Measurements from ENCODE around the gene DIS3L2.

DIS3L2 gene

DNA sequence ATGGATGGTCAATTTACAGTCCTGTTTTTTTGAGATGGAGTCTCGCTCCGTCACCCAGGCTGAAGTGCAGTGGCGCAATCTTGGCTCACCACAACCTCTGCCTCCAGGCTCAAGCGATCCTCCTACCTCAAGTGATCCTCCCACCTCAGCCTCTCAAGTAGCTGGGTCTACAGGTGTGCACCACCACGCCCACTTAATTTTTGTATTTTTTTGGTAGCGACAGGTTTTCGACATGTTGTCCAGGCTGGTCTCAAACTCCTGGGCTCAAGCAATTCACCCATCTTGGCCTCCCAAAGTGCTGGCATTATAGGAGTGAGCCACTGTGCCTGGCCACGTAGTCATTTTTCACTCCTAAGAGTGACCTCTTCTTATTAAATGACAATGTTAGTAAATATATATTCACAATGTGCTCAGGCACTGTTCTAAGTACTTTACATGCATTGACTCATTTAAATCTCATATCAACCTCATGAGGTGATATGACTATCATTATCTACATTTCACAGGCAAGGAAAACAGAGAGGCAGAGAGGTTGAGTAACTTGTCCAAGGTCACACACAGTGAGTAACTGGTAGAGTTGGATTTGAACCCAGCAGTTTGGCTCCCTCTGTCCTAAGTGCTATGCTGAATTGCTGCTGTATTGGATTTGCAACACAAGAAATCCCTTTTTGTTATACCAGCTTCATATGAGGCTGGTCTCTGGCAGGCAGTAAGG is 5.6 kb upstream of the DIS3L2 start:
- DNase-seq (ENCODE audit: low read depth in 2 of 2) = no peak

DNA sequence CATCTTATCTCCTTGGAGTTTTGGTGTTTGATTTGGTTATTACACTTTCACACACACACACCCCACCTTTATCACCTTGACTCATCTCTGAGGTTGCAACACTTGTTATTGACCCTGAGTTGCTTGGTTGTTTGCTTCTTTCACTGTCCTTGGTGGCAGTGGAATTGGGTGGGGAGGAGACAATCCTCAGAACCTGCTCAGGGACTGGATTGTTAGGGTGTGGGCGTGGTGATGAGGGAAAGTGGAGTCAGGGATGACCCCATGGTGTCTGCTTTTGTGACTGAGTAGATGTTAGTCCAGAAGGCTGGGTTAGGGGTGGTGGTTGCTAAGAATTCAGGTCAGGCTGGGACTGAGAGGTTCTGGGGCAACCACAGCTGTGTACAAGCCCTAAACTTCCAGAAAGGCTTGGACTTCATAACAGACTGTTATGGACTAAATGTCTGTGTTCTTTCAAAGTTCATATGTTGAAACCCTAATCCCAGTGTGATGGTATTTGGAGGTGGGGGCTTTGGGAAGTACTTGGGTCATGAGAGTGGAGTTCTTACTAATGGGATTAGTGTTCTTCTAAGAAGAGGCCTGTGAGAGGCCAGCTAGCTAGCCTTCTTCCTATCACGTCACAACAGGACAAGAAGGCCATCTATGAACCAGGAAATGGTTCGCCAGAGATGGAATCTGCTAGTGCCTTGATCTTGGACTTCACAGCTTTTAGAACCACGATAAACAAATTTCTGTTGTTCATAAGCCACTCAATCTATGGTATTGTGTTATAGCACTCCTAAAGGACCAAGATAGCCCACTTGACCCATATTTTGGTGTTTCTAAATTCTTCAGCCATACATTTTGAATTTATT is 3.4 kb upstream of the DIS3L2 start:
- DNase-seq (ENCODE audit: low read depth in 2 of 2) = no peak

GRCh38 chr2:231960810-231961348 is 634 bp upstream of the DIS3L2 start:
- DNase-seq (ENCODE audit: low read depth in 2 of 2) = peak in 1 of 2 donors; percentile 3

GRCh38 chr2:231965102-231965501 is 3.6 kb downstream of the DIS3L2 start:
- no peak for DNase-seq (ENCODE audit: low read depth in 2 of 2)

GRCh38 chr2:231966886-231967285 is 5.4 kb downstream of the DIS3L2 start:
- DNase-seq (ENCODE audit: low read depth in 2 of 2) = no peak

GRCh38 chr2:231968820-231969219 is 7.3 kb downstream of the DIS3L2 start:
- no peak for DNase-seq (ENCODE audit: low read depth in 2 of 2)

DNA sequence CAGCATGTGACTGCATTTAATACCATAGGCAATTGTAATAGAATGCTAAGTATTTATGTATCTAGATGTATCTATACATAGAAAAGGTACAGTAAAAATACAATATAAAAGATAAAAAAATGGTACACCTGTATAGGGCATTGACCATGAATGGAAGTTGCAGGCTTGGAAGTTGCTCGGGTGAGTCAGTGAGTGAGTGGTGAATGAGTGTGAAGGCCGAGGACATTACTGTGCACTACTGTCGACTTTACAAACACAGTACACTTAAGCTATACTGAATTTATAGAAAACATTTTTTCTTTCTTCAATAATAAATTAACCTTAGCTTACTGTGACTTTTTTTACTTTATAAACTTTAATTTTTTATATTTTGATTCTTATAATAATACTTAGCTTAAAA is 8.9 kb downstream of the DIS3L2 start:
- DNase-seq (ENCODE audit: low read depth in 2 of 2) = no peak

DNA sequence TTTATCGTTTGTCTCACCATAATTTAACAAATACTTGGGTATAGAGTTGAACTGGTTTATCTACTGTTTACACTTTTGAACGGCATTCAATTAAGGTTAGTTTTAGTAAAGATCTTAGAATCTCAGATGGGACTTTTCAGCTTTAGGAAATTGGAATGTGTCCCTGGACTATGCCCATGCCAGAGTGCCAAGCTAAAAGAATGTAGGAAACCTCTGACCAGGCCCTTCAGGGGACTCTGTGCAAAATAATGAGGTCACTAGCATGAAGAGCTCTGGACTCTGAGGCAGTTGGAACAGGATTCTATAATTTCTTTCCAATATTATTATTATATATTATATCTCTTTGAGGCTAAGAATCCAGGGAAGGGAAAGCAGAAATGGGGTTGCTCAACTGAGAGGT is 13.5 kb downstream of the DIS3L2 start:
- DNase-seq (ENCODE audit: low read depth in 2 of 2) = no peak

DNA sequence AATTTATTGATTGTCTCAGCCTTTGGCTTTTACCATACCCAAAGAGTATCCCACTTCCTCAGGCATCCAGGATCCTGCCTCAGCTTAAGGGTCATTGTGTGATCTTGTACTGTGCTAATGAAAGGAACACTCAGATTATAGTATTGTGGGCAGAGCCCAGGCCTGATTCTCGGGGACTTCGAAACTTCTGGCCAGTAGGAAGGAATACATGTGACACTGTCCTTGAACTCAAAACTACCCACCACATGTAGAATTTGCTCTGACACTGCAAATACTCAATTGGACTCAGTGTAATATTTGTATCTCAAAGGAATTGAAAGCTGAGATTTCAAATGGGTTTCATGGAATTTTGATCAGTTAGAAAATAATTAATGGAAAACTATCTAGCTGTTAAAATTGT is 15.9 kb downstream of the DIS3L2 start:
- DNase-seq (ENCODE audit: low read depth in 2 of 2) = no peak

- no peak for DNase-seq (ENCODE audit: low read depth in 2 of 2)
These were observed 23.5 kb downstream of the DIS3L2 start for GRCh38 chr2:231984992-231985391.

DNA sequence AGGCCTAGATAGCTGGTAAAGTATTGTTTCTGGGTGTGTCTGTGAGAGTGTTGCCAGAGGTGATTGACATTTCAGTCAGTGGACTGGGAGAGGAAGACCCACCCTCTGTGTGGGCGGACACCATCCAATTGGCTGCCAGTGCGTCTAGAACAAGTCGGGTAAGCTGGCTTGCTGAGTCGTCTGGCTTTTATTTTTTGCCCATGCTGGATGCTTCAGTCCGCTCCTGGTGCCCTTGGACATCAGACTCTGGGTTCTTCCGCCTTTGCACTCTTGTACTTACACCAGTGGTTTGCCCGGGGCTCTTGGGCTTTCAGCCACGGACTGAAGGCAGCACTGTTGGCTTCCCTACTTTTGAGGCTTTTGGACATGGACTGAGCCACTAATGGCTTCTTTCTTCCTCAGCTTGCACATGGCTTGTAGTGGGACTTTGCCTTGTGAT is 24.3 kb downstream of the DIS3L2 start:
- no peak for DNase-seq (ENCODE audit: low read depth in 2 of 2)

GRCh38 chr2:231987124-231987727 is 25.7 kb downstream of the DIS3L2 start:
- DNase-seq (ENCODE audit: low read depth in 2 of 2) = no peak

- DNase-seq (ENCODE audit: low read depth in 2 of 2) = no peak
These were observed 26.8 kb downstream of the DIS3L2 start for GRCh38 chr2:231988179-231988866.

DNA sequence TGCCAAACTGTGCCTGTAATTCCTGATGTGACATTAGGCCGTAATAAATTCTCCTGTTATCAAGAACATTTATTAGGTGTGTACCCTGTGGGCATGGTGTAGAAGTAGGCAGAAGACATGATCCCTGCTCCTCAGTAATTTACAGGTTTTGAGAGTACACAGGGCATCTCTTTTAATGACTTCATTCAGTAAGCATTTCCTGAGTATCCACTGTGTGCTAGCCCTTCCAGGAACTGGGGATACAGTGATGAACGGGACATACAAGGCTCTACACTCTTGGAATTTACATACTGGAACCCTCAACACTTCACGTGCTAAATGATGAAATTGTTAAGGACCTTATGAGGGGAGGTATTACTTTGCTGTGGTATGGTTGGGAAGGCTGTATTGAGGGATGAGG is 30.2 kb downstream of the DIS3L2 start:
- DNase-seq (ENCODE audit: low read depth in 2 of 2) = no peak

GRCh38 chr2:231992888-231993287 is 31.4 kb downstream of the DIS3L2 start:
- DNase-seq (ENCODE audit: low read depth in 2 of 2) = no peak

- DNase-seq (ENCODE audit: low read depth in 2 of 2) = no peak
These were observed 35.5 kb downstream of the DIS3L2 start for GRCh38 chr2:231996797-231997540.

DNA sequence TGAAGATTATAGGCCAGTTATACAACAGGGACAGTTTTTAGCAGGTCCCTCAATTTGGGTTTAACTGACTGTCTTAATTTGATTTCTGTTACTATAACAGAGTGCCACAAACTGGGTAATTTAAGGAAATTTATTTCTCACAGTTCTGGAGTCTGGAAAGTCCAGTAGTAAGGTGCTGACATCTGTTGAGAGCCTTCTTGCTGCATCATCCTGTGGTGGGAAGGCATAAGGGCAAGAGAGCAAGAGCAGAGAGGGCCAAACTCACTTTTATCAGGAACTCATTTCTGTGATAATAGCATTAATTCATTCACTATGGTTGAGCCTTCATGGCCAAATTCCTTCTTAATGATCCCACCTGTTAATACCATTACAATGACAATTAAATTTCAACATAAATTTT is 36.5 kb downstream of the DIS3L2 start:
- no peak for DNase-seq (ENCODE audit: low read depth in 2 of 2)

DNA sequence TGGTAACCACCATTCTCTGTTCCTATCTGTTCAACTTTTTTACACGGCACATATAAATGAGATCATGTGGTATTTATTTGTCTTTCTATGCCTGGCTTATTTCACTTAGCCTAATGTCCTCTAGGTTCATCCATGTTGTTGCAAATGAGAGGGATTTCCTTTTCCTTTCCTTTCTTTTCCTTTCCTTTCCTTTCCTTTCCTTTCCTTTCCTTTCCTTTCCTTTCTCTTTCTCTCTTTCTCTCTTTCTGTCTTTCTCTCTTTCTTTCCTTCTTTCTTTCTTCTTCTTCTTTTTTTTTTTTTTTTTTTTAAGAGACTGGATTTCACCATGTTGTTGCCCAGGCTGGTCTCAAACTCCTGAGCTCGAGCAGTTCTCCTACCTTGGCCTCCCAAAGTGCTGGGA is 38.9 kb downstream of the DIS3L2 start:
- no peak for DNase-seq (ENCODE audit: low read depth in 2 of 2)

GRCh38 chr2:232001073-232001472 is 39.6 kb downstream of the DIS3L2 start:
- no peak for DNase-seq (ENCODE audit: low read depth in 2 of 2)

GRCh38 chr2:232006253-232006652 is 44.7 kb downstream of the DIS3L2 start:
- no peak for DNase-seq (ENCODE audit: low read depth in 2 of 2)

Data from activated CD8-positive, alpha-beta memory T cell treated with anti-CD3 and anti-CD28 coated beads for 4 hours (primary cell).